ENCODE measurements around the gene TBX2.

Gene TBX2

GRCh38 chr17:61368049-61368831 lies 31.4 kb upstream of the TBX2 start:
- TF ChIP-seq CTCF (IDR thresholded peaks at IDR 0.05; ENCODE audit: insufficient read depth, low read length, missing control alignments), result no peak
- no peak overlapping the region for H3K4me3 ChIP-seq (ENCODE audit: low read depth, low read length)
- ChIA-PET CTCF (interaction anchor here (1.0 to 1.5 kb wide), 3 partner anchors 22 to 26 kb away, joined by 3 to 5 read pairs (median 3); no protein-coding TSS in a partner anchor), POLR2A (no interaction called here)
- DNase-seq (ENCODE audit: low read depth, low spot score), result no peak

- no peak overlapping the region for H3K4me3 ChIP-seq (ENCODE audit: low read depth, low read length)
- no peak for DNase-seq (ENCODE audit: low read depth, low spot score)
- ChIA-PET CTCF (interaction anchor here (1.2 kb wide), 1 partner anchor 25 kb away, joined by 3 read pairs; no protein-coding TSS in a partner anchor), POLR2A (no interaction called here)
- TF ChIP-seq CTCF (IDR thresholded peaks at IDR 0.05; ENCODE audit: insufficient read depth, low read length, missing control alignments), result no peak
Observed at GRCh38 chr17:61368832-61369450, 30.7 kb upstream of the TBX2 start.

- CTCF ChIA-PET, result interaction anchor here (2.1 kb wide), 1 partner anchor 20 kb away, joined by 9 read pairs; no protein-coding TSS in a partner anchor
- TF ChIP-seq CTCF (IDR thresholded peaks at IDR 0.05; ENCODE audit: insufficient read depth, low read length, missing control alignments), result no peak
- no peak for DNase-seq (ENCODE audit: low read depth, low spot score)
- POLR2A ChIA-PET, result no interaction called here
- H3K4me3 ChIP-seq (ENCODE audit: low read depth, low read length), result no peak overlapping the region
Observed at GRCh38 chr17:61369751-61370150, 29.9 kb upstream of the TBX2 start.

GRCh38 chr17:61371179-61371578 lies 28.5 kb upstream of the TBX2 start:
- POLR2A ChIA-PET, result no interaction called here
- TF ChIP-seq CTCF (IDR thresholded peaks at IDR 0.05; ENCODE audit: insufficient read depth, low read length, missing control alignments), result no peak
- no peak overlapping the region for H3K4me3 ChIP-seq (ENCODE audit: low read depth, low read length)
- CTCF ChIA-PET, result interaction anchor here (1.2 to 2.1 kb wide), 3 partner anchors 11 to 36 kb away, joined by 3 to 9 read pairs (median 3); no protein-coding TSS in a partner anchor
- no peak for DNase-seq (ENCODE audit: low read depth, low spot score)

- no peak overlapping the region for H3K4me3 ChIP-seq (ENCODE audit: low read depth, low read length)
- ChIA-PET POLR2A (no interaction called here), CTCF (interaction anchor here (1.2 to 2.1 kb wide), 3 partner anchors 10 to 37 kb away, joined by 3 to 9 read pairs (median 3); no protein-coding TSS in a partner anchor)
- no peak for DNase-seq (ENCODE audit: low read depth, low spot score)
- no peak for TF ChIP-seq CTCF (IDR thresholded peaks at IDR 0.05; ENCODE audit: insufficient read depth, low read length, missing control alignments)
Observed at GRCh38 chr17:61371606-61372005, 28.0 kb upstream of the TBX2 start.

GRCh38 chr17:61372436-61372835 lies 27.2 kb upstream of the TBX2 start:
- no peak overlapping the region for H3K4me3 ChIP-seq (ENCODE audit: low read depth, low read length)
- ChIA-PET POLR2A (no interaction called here), CTCF (interaction anchor here (1.2 to 1.3 kb wide), 2 partner anchors 9 to 38 kb away, joined by 3 read pairs; no protein-coding TSS in a partner anchor)
- DNase-seq (ENCODE audit: low read depth, low spot score), result no peak
- TF ChIP-seq CTCF (IDR thresholded peaks at IDR 0.05; ENCODE audit: insufficient read depth, low read length, missing control alignments), result no peak
